Osteocyte (in vitro differentiated cells): Measurements from ENCODE around the gene CACNA1C. TPM values are rescaled to one million over a fixed set of nuclear protein-coding genes. Genes with fewer than 3 reads are reported as not detected.

Experiments
- DNase-seq: peaks from one replicate; pipeline ENCODE4 v3.0.0; 2021; ENCODE audit warnings: mixed read lengths; ENCODE audit not compliant: unreplicated experiment; ENCODE audit errors: extremely low spot score
- H3K27ac Mint-ChIP-seq: one replicate; pipeline ENCODE4 v1.8.0; 2021; ENCODE audit warnings: mild to moderate bottlenecking, mixed read lengths; ENCODE audit not compliant: unreplicated experiment
- H3K27me3 Mint-ChIP-seq: one replicate; pipeline ENCODE4 v1.8.0; 2021; ENCODE audit warnings: mixed read lengths; ENCODE audit not compliant: unreplicated experiment
- H3K36me3 Mint-ChIP-seq: one replicate; pipeline ENCODE4 v1.8.0; 2021; ENCODE audit warnings: mixed read lengths; ENCODE audit not compliant: unreplicated experiment
- H3K4me1 Mint-ChIP-seq: one replicate; pipeline ENCODE4 v1.8.0; 2021; ENCODE audit warnings: mixed read lengths; ENCODE audit not compliant: unreplicated experiment
- H3K4me3 Mint-ChIP-seq: one replicate; pipeline ENCODE4 v1.8.0; 2021; ENCODE audit warnings: mild to moderate bottlenecking, moderate library complexity, mixed read lengths; ENCODE audit not compliant: unreplicated experiment
- H3K9me3 Mint-ChIP-seq: one replicate; pipeline ENCODE4 v1.8.0; 2021; ENCODE audit warnings: mixed read lengths; ENCODE audit not compliant: unreplicated experiment
- total RNA-seq: library from RNA; stranded (reverse); gene quantifications from 2 replicates; pipeline ENCODE4 v1.2.1, GENCODE V29; 2021
- TF ChIP-seq, protein P1 (sequence below): fragments of 200-600 bp; sonication (generic); IDR thresholded peaks from 2 replicates; pipeline ENCODE4 v1.5.0; 2021; ENCODE audit warnings: antibody characterized with exemption, mild to moderate bottlenecking, moderate library complexity

CACNA1C gene
- total RNA-seq, 1 donor from 2014 or later = 67.4 TPM

DNA sequence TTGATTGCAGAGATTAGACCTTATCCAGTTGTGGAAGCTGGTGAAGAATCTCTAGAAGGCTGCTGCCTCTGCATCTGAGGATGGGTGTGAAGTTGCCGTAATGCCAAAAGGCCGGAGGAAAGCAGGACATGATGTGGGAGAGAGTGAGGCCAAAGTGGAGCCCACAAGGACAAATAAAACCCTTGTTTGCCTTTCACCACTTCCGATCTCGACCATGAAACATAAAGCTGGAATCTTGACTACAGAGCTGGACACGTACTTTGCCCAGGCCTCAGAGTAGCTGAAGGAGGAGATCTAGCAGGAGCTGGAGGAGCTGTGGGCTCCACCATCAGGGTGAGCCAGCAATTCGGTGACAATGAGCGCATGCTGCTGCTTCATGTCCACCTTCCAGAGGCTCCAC lies 5.0 kb upstream of the CACNA1C start:
- Mint-ChIP-seq H3K4me3 (no peak overlapping the region), H3K9me3 (peaks cover 4% of the 10 kb centered on the region), H3K27me3 (peaks cover 45% of the 10 kb centered on the region), H3K36me3 (peaks cover 4% of the 10 kb centered on the region), H3K4me1 (peaks cover 11% of the 10 kb centered on the region), H3K27ac (no peak overlapping the region)
- DNase-seq = no peak
- TF ChIP-seq, protein P1, sequence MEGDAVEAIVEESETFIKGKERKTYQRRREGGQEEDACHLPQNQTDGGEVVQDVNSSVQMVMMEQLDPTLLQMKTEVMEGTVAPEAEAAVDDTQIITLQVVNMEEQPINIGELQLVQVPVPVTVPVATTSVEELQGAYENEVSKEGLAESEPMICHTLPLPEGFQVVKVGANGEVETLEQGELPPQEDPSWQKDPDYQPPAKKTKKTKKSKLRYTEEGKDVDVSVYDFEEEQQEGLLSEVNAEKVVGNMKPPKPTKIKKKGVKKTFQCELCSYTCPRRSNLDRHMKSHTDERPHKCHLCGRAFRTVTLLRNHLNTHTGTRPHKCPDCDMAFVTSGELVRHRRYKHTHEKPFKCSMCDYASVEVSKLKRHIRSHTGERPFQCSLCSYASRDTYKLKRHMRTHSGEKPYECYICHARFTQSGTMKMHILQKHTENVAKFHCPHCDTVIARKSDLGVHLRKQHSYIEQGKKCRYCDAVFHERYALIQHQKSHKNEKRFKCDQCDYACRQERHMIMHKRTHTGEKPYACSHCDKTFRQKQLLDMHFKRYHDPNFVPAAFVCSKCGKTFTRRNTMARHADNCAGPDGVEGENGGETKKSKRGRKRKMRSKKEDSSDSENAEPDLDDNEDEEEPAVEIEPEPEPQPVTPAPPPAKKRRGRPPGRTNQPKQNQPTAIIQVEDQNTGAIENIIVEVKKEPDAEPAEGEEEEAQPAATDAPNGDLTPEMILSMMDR = no peak

DNA sequence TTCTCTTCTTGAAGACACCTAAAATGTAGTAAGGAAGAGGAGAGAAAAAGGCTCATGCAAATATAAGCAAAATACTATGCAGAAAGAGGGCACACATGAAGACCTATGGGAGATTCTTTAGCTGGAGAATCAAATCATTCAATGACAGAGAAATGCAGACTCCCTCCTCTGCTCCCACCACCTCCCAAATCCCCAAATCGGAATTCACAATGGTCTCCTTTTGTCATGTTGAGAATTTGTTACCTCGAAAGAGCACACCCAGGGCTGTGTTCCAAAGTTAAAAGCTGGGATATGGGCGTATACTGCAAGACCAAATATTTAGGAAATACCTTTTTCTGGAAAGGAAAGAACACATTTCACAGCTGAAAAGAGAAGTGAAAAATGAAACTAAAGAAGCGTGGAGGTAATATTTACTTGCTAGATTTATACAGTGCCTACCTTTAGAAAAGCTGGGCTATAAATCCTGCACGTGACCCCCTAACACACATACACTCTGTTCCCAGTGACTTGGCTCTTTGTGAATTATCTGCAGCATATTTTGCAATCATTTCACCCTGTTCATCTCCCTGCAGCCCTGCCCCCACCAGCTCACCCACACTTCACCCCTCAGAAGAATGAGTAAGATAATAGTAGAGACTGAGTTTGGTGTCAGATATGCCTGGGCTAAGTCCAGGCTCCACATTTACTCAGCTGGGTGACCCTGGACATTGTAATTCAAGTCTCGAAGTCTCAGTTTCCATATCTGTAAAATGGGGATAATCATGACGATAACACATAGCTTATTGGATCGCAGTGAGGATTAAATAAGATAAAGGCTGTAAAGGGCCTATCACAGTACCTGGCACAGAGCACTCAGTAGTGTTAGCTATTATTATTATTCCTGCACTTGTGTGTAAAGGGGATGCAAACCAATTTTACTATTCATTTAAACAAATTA lies 2.9 kb upstream of the CACNA1C start:
- Mint-ChIP-seq H3K9me3 (peaks cover 4% of the 10 kb centered on the region), H3K4me3 (no peak overlapping the region), H3K36me3 (peaks cover 4% of the 10 kb centered on the region), H3K27ac (no peak overlapping the region), H3K27me3 (peaks cover 30% of the 10 kb centered on the region), H3K4me1 (peaks cover 17% of the 10 kb centered on the region)
- DNase-seq = no peak
- TF ChIP-seq, protein P1 = no peak

DNA sequence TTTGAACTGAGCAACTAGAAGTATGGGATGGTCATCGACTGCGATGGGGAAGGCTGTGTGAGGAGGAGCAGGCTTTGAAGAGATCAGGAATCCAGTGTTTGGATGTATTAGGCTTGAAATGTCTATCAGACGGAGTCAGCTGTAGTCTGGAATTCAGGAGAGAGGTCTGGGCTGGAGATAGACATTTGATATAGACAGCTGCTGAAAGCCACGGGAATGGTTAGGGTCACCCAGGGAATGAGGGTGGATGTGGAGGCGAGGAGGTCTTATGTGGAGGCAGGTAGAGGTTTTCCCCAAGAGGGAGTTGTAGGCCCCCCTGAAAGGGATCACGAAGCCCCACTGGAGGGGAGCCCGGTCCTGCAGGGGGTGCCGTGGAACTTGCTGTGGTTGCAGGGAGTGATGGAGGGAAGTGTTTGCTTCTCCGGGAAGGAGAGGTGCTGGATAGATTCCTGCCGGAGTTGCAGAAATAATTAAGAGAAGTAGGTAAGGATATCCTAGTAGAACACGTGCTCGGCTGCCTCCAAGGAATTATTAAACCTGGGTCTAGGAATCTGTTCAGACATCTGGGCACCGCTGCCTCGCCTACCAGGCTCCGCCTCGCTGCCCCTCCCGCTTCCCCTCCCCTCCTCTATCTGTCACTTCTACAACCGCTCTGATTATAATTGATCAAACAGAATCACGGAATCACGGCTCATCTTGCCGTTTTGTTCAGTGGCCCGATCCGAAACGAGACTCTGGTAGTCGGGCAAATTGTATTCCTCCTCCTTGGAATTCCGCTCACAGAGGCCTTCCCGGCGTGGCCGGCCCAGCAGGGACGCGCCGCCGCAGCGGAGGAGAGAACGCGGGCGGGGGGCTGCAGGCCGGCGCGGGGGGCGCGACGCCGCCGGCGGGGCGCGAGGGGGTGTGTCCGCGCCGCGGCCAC lies 826 bp upstream of the CACNA1C start:
- Mint-ChIP-seq H3K27ac (peak overlapping the region; percentile 73), H3K4me1 (peaks cover 38% of the 10 kb centered on the region), H3K27me3 (peaks cover 18% of the 10 kb centered on the region), H3K9me3 (no peaks in the 10 kb centered on the region), H3K4me3 (peak overlapping the region; percentile 78), H3K36me3 (no peaks in the 10 kb centered on the region)
- TF ChIP-seq, protein P1 = peak; percentile 25
- no peak for DNase-seq

DNA sequence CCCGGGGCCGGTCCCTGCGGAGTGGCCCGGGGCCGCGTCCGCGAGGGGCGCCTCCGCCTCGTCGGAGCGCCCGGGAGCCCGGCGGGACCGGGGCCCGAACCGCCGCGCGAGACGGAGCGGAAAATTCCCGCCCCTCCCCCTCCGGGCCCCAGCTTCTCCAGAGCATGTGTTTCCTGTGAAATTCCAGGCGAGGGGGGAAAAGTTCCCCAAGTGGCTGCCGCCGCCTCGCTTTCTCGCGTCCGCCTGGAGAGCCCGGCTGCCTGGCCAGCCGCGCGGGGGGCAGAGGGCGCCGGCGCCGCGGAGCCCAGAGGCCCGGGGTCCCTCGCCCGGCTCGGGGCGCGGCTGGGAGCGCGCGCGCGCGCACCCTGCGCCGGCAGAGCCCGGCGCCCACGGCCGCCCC lies 904 bp downstream of the CACNA1C start:
- H3K9me3 Mint-ChIP-seq = no peaks in the 10 kb centered on the region
- no peak overlapping the region for H3K27ac Mint-ChIP-seq
- H3K4me3 Mint-ChIP-seq = peak overlapping the region; percentile 55
- H3K27me3 Mint-ChIP-seq = peaks cover 10% of the 10 kb centered on the region
- TF ChIP-seq, protein P1 = no peak
- H3K36me3 Mint-ChIP-seq = peaks cover 3% of the 10 kb centered on the region
- peaks cover 54% of the 10 kb centered on the region for H3K4me1 Mint-ChIP-seq
- no peak for DNase-seq
